HEK293T (cell line): ENCODE measurements around the gene SCAF1.
"Not testable (repeated sequence)": the region's sequence is repeated elsewhere in the genome, so short reads cannot be mapped to it uniquely, and the experiment has no call there.

ENCODE experiments used
- CTCF ChIA-PET: fragments of 350-600 bp; formaldehyde crosslinking; extraction: SDS; loops from one replicate; lab custom pipeline; 2021; ENCODE audit warnings: antibody characterized with exemption, inconsistent platforms; lab: Yijun Ruan, JAX
- POLR2A ChIA-PET: fragments of 350-600 bp; formaldehyde crosslinking; extraction: SDS; loops from one replicate; lab custom pipeline; 2020; ENCODE audit warnings: antibody characterized with exemption, inconsistent platforms; lab: Yijun Ruan, JAX
- DNase-seq: peaks from one replicate; pipeline ENCODE4 v3.0.0; 2012; ENCODE audit warnings: mixed read lengths; ENCODE audit errors: extremely low spot score
- ARNT ChIP-seq: fragments of 450-650 bp; IDR thresholded peaks from 2 replicates; pipeline ENCODE4 v1.6.1; 2017; ENCODE audit warnings: mild to moderate bottlenecking
- BHLHE40 ChIP-seq: fragments of 450-650 bp; IDR thresholded peaks from 2 replicates; pipeline ENCODE4 v1.6.1; 2016; ENCODE audit warnings: mild to moderate bottlenecking, moderate library complexity, borderline replicate concordance
- CTBP1 ChIP-seq: fragments of 450-650 bp; IDR thresholded peaks from 2 replicates; pipeline ENCODE4 v1.6.1; 2016; ENCODE audit warnings: borderline replicate concordance
- ELF4 ChIP-seq: fragments of 450-650 bp; IDR thresholded peaks from 2 replicates; pipeline ENCODE4 v1.6.1; 2017; ENCODE audit warnings: antibody characterized with exemption
- FOXA1 ChIP-seq: fragments of 450-650 bp; IDR thresholded peaks from 2 replicates; pipeline ENCODE4 v1.6.1; 2016; ENCODE audit warnings: mild to moderate bottlenecking
- FOXK2 ChIP-seq: fragments of 450-650 bp; IDR thresholded peaks from 2 replicates; pipeline ENCODE4 v1.6.1; 2016; ENCODE audit warnings: mild to moderate bottlenecking
- FOXM1 ChIP-seq: fragments of 450-650 bp; IDR thresholded peaks from 2 replicates; pipeline ENCODE4 v1.6.1; 2017; ENCODE audit warnings: mild to moderate bottlenecking, borderline replicate concordance
- HDGF ChIP-seq: fragments of 450-650 bp; IDR thresholded peaks from 2 replicates; pipeline ENCODE4 v1.6.1; 2017; ENCODE audit warnings: antibody characterized with exemption, borderline replicate concordance
- L3MBTL2 ChIP-seq: fragments of 450-650 bp; conservative IDR thresholded peaks from 2 replicates; pipeline ENCODE4 v1.6.1; 2016; ENCODE audit warnings: mild to moderate bottlenecking
- LEF1 ChIP-seq: fragments of 450-650 bp; IDR thresholded peaks from 2 replicates; pipeline ENCODE4 v1.6.1; 2017; ENCODE audit warnings: mild to moderate bottlenecking, borderline replicate concordance
- NFRKB ChIP-seq: fragments of 450-650 bp; IDR thresholded peaks from 2 replicates; pipeline ENCODE4 v1.6.1; 2016; ENCODE audit warnings: mild to moderate bottlenecking, moderate library complexity
- SP1 ChIP-seq: fragments of 450-650 bp; IDR thresholded peaks from 2 replicates; pipeline ENCODE4 v1.6.1; 2017
- SUZ12 ChIP-seq: fragments of 450-650 bp; IDR thresholded peaks from 2 replicates; pipeline ENCODE4 v1.6.1; 2016; ENCODE audit warnings: mild to moderate bottlenecking
- TARDBP ChIP-seq: fragments of 450-650 bp; IDR thresholded peaks from 2 replicates; pipeline ENCODE4 v1.6.1; 2016
- ZNF384 ChIP-seq: fragments of 450-650 bp; IDR thresholded peaks from 2 replicates; pipeline ENCODE4 v1.6.1; 2016
- TF ChIP-seq, protein P1 (sequence below): fragments of 450-650 bp; IDR thresholded peaks from 2 replicates; pipeline ENCODE4 v1.6.1; 2016

SCAF1 gene

DNA sequence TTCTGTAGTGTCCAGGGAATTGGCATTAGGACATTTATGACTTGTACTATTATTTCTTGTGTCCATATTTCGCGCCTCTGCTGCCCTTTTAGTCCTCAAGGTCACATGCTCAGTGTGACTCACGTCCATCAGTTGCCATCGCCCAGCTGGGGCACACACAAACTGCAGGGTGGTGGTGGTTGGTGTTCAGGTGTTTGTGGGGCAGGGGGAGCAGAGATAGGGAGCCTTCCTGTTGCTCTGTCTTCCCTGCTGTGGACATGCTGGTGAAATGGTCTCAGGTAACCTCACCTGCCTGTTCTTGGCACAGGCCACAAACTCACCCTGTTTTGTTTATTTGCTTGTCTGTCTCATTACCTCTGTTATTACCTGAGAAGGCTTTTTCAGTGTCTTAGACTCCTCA, 28.6 kb upstream of the SCAF1 start:
- DNase-seq = no peak
- ChIA-PET CTCF (no interaction called here), POLR2A (no interaction called here)
- TF ChIP-seq CTBP1 (no peak), ZNF384 (no peak), TARDBP (no peak), FOXM1 (no peak), L3MBTL2 (no peak), NFRKB (no peak), SP1 (no peak), ARNT (no peak), ELF4 (no peak)

DNA sequence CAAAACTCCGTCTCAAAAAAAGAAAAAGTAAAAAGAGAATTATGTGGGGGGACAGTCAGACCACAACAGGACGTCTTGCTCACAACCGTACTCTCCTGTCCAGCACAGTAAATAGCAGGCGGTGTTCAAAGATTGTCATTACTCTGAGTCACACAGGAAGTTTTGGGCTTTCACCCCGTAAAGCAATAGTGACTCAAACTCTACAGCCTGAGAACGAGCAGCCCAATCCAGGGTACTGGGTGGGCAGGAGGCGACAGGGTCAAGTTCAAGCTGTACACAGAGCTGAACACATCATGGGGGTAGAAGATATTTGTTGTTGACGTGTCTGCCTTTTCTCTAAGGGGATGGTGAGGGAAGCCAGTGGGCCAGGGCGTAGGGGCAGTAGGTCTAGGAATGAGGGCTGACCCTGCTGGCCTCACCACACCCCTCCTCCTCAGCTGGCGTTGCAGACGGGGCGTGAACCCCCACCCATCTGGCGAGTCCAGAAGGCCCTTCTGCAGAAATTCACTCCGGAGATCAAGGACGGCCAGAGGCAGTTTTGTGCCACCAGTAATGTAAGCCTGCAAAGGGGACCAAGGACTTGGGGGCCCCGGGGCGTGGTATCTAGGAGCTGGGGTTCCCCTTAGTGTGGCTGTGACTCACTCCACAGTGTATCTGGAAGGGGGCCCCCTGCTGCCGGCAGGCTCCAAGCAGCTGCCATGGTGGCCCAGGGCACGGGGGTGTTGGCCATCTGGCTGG, 27.7 kb upstream of the SCAF1 start:
- ChIA-PET POLR2A (no interaction called here), CTCF (no interaction called here)
- DNase-seq = no peak
- TF ChIP-seq, protein P1, sequence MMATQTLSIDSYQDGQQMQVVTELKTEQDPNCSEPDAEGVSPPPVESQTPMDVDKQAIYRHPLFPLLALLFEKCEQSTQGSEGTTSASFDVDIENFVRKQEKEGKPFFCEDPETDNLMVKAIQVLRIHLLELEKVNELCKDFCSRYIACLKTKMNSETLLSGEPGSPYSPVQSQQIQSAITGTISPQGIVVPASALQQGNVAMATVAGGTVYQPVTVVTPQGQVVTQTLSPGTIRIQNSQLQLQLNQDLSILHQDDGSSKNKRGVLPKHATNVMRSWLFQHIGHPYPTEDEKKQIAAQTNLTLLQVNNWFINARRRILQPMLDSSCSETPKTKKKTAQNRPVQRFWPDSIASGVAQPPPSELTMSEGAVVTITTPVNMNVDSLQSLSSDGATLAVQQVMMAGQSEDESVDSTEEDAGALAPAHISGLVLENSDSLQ = no peak
- no peak for TF ChIP-seq FOXA1
- TF ChIP-seq CTBP1 = no peak
- TF ChIP-seq SP1 = no peak
- TF ChIP-seq ARNT = no peak
- TF ChIP-seq HDGF = no peak
- TF ChIP-seq SUZ12 = no peak
- TF ChIP-seq FOXM1 = no peak

DNA sequence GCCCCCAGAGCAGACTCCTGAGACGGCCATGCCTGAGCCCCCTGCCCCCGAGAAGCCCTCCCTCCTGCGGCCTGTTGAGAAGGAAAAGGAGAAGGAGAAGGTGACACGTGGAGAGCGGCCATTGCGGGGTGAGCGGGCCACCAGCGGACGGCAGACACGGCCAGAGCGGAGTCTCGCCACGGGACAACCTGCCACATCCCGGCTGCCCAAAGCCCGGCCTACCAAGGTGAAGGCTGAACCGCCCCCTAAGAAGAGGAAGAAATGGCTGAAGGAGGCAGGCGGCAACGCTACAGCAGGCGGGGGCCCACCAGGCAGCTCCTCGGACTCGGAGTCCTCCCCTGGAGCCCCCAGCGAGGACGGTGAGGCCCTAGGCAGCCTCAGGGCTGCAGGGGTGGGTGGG, 26.1 kb upstream of the SCAF1 start:
- CTCF ChIA-PET = interaction anchor here (0.6 kb wide), 1 partner anchor 322 kb away, joined by 8 read pairs; no protein-coding TSS in a partner anchor
- TF ChIP-seq LEF1 = no peak
- TF ChIP-seq L3MBTL2 = no peak
- no peak for TF ChIP-seq FOXM1
- no peak for TF ChIP-seq ELF4
- no peak for TF ChIP-seq SP1
- TF ChIP-seq SUZ12 = no peak
- TF ChIP-seq FOXA1 = no peak
- TF ChIP-seq CTBP1 = no peak
- TF ChIP-seq NFRKB = no peak
- no peak for TF ChIP-seq HDGF
- TF ChIP-seq, protein P1 = no peak
- TF ChIP-seq BHLHE40 = no peak
- no peak for TF ChIP-seq FOXK2
- no peak for DNase-seq
- POLR2A ChIA-PET = no interaction called here

DNA sequence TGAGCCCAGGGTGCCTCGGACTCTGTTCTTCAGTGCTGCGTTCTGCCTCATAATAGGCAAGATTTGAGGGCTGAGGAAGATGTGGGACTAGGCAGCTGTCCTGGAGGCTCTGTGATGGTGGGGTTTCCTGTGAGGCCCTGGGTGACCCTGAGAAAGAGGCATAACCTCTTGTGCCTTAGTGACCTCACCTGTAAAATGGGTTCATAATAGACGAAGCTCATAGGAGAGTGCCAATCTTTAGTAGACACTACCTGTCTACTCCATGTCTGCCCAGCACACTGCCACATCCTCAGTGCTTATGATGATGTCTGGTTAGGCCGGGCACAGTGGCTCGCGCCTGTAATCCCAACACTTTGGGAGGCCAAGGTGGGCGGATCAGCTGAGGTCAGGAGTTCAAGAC, 25.5 kb upstream of the SCAF1 start:
- DNase-seq = no peak
- CTCF ChIA-PET = interaction anchor here (0.6 kb wide), 1 partner anchor 322 kb away, joined by 8 read pairs; no protein-coding TSS in a partner anchor
- TF ChIP-seq FOXA1 (no peak), TARDBP (no peak), L3MBTL2 (no peak), ARNT (no peak), ZNF384 (no peak), HDGF (no peak), SP1 (no peak), FOXK2 (no peak)
- POLR2A ChIA-PET = no interaction called here

DNA sequence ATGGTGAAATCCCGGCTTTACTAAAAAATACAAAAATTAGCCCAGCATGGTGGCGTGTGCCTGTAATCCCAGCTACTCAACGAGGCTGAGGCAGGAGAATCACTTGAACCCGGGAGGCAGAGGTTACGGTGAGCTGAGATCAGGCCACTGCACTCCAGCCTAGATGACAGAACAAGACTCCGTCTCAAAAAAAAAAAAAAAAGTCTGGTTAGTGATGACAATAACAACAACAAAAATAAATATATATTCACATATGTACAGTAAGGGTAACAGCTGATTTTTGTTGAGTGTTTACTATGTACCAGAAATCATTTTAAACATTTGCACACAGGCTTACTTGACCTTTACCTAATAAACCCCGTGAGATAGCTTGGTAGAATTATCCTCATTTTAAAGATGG, 25.1 kb upstream of the SCAF1 start:
- ChIA-PET CTCF (no interaction called here), POLR2A (no interaction called here)
- TF ChIP-seq ZNF384 = no peak
- no peak for TF ChIP-seq BHLHE40
- TF ChIP-seq ELF4 = no peak
- TF ChIP-seq SUZ12 = no peak
- no peak for TF ChIP-seq FOXM1
- no peak for TF ChIP-seq HDGF
- TF ChIP-seq FOXA1 = no peak
- TF ChIP-seq NFRKB = no peak
- no peak for TF ChIP-seq CTBP1
- TF ChIP-seq, protein P1 = no peak
- no peak for TF ChIP-seq LEF1
- no peak for TF ChIP-seq ARNT
- TF ChIP-seq FOXK2 = no peak
- no peak for TF ChIP-seq TARDBP
- no peak for TF ChIP-seq L3MBTL2
- no peak for TF ChIP-seq SP1
- no peak for DNase-seq

DNA sequence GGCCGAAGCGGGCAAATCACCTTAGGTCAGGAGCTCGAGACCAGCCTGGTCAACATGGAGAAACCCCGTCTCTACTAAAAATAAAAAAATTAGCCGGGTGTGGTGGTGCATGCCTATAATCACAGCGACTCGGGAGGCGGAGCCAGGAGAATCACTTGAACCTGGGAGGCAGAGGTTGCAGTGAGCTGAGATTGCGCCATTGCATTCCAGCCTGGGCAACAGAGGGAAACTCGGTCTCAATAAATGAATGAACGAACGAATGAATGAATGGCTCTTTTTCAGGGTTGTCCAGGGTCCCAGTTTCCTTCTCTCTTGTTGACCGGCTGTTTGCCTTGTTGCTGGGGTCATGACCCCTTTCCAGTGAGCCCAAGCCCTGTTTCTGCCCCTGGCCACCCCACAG, 24.1 kb upstream of the SCAF1 start:
- CTCF ChIA-PET, DNase-seq: not testable (repeated sequence)
- POLR2A ChIA-PET = interaction anchor here (1.0 to 1.6 kb wide), 2 partner anchors 23 to 38 kb away, joined by 3 read pairs; partner anchors contain the start of gene NOSIP
